Fibroblast of peridontal ligament (primary cell): ENCODE data around the gene PKP2.

Experiments
- DNase-seq: peaks from one replicate; pipeline ENCODE4 v3.0.0-alpha.2; 2010; ENCODE audit errors: extremely low read depth

Gene PKP2

GRCh38 chr12:32809846-32810245 lies 86.7 kb downstream of the PKP2 start:
- DNase-seq = no peak

- no peak for DNase-seq
Observed at GRCh38 chr12:32809196-32809595, 87.4 kb downstream of the PKP2 start.

- no peak for DNase-seq
Observed at GRCh38 chr12:32804301-32804700, 92.3 kb downstream of the PKP2 start.

GRCh38 chr12:32801269-32801980 lies 95.2 kb downstream of the PKP2 start:
- no peak for DNase-seq

GRCh38 chr12:32794281-32794680 lies 102.3 kb downstream of the PKP2 start:
- no peak for DNase-seq

- DNase-seq = no peak
Observed at GRCh38 chr12:32789916-32790315, 106.7 kb downstream of the PKP2 start.

GRCh38 chr12:32789446-32789845 lies 107.1 kb downstream of the PKP2 start:
- DNase-seq = no peak

- no peak for DNase-seq
Observed at GRCh38 chr12:32788405-32788804, 108.2 kb downstream of the PKP2 start.

- no peak for DNase-seq
Observed at GRCh38 chr12:32785557-32785956, 111.0 kb downstream of the PKP2 start.

- no peak for DNase-seq
Observed at GRCh38 chr12:32783029-32783428, 113.5 kb downstream of the PKP2 start.

- no peak for DNase-seq
Observed at GRCh38 chr12:32780071-32780470, 116.5 kb downstream of the PKP2 start.

- no peak for DNase-seq
Observed at GRCh38 chr12:32777691-32778175, 118.8 kb downstream of the PKP2 start.

GRCh38 chr12:32777159-32777558 lies 119.4 kb downstream of the PKP2 start:
- DNase-seq = no peak

GRCh38 chr12:32776258-32776657 lies 120.3 kb downstream of the PKP2 start:
- no peak for DNase-seq

GRCh38 chr12:32773691-32774090 lies 122.9 kb downstream of the PKP2 start:
- no peak for DNase-seq

GRCh38 chr12:32770141-32770540 lies 126.4 kb downstream of the PKP2 start:
- DNase-seq = no peak

- DNase-seq = no peak
Observed at GRCh38 chr12:32768518-32768917, 128.1 kb downstream of the PKP2 start.

GRCh38 chr12:32765906-32766305 lies 130.7 kb downstream of the PKP2 start:
- peak; percentile 18 for DNase-seq

- no peak for DNase-seq
Observed at GRCh38 chr12:32761716-32762115, 134.9 kb downstream of the PKP2 start.

GRCh38 chr12:32757157-32757556 lies 139.4 kb downstream of the PKP2 start:
- DNase-seq = no peak

- DNase-seq = no peak
Observed at GRCh38 chr12:32756476-32757066, 140.0 kb downstream of the PKP2 start.

- peak; percentile 99 for DNase-seq
Observed at GRCh38 chr12:32755654-32756475, 140.7 kb downstream of the PKP2 start, which contains the start of gene YARS2. YARS2 (minus strand) TSS chr12:32755897; CDS start chr12:32755874, 23 bp downstream.
